ENCODE data around the gene NTHL1.

DNA sequence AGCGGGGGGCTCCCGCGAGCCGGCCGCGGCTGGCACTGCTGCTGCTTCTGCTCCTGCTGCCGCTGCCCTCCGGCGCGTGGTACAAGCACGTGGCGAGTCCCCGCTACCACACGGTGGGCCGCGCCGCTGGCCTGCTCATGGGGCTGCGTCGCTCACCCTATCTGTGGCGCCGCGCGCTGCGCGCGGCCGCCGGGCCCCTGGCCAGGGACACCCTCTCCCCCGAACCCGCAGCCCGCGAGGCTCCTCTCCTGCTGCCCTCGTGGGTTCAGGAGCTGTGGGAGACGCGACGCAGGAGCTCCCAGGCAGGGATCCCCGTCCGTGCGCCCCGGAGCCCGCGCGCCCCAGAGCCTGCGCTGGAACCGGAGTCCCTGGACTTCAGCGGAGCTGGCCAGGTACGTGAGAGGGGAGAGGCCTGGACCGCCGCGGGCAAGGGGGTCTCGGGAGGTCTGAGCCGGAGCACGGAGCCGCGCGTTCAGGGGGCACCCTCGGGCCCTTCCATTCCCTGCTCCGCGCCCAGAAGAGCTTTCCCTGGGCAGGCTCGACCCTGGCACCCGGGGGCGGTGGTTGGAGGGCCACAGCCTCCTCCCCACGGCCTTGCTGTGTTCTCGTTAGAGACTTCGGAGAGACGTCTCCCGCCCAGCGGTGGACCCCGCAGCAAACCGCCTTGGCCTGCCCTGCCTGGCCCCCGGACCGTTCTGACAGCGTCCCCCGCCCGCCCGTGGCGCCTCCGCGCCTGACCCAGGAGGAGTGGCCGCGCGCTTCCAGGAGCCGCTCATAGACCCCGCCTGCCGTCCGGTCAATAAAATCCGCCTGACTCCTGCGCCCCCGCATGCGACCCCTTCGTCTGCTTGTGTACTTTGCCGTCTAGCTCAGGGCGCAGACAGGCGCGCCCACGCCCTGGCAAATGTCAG, 27.5 kb downstream of the NTHL1 start:
- TF ChIP-seq MXD1 (CRISPR knock-in tag; IDR thresholded peaks at IDR 0.05; ENCODE audit: borderline replicate concordance, poor library complexity, severe bottlenecking): no peak
- no peak for TF ChIP-seq SRF (CRISPR knock-in tag; IDR thresholded peaks at IDR 0.05)
- TF ChIP-seq, protein P1, sequence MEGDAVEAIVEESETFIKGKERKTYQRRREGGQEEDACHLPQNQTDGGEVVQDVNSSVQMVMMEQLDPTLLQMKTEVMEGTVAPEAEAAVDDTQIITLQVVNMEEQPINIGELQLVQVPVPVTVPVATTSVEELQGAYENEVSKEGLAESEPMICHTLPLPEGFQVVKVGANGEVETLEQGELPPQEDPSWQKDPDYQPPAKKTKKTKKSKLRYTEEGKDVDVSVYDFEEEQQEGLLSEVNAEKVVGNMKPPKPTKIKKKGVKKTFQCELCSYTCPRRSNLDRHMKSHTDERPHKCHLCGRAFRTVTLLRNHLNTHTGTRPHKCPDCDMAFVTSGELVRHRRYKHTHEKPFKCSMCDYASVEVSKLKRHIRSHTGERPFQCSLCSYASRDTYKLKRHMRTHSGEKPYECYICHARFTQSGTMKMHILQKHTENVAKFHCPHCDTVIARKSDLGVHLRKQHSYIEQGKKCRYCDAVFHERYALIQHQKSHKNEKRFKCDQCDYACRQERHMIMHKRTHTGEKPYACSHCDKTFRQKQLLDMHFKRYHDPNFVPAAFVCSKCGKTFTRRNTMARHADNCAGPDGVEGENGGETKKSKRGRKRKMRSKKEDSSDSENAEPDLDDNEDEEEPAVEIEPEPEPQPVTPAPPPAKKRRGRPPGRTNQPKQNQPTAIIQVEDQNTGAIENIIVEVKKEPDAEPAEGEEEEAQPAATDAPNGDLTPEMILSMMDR (IDR thresholded peaks at IDR 0.05 in 2 of 3, conservative IDR thresholded peaks at IDR 0.05 in 1 of 3; ENCODE audit: insufficient read depth in 2 of 3, low read depth in 1 of 3, low read length in 3 of 3): 0 out of 6 replicates have a peak, but pooled peaks of 1 of the 3 experiments have one; percentile 12
- TF ChIP-seq ZNF589 (CRISPR knock-in tag; IDR thresholded peaks at IDR 0.05; ENCODE audit: low read depth): no peak
- TF ChIP-seq NR2C2 (CRISPR knock-in tag; IDR thresholded peaks at IDR 0.05): no peak
- TF ChIP-seq NR2C2 (tag; IDR thresholded peaks at IDR 0.05): no peak
- peak; percentile 62 for TF ChIP-seq EGR1 (conservative IDR thresholded peaks at IDR 0.05)
- no peak for TF ChIP-seq GABPA (tag; conservative IDR thresholded peaks at IDR 0.05; ENCODE audit: low read depth)
- no peak for TF ChIP-seq TBL1XR1 (IDR thresholded peaks at IDR 0.05; ENCODE audit: low read length in 2 of 2)
- no peak for TF ChIP-seq EP300 (IDR thresholded peaks at IDR 0.05; ENCODE audit: low read length)
- TF ChIP-seq FOXJ3 (CRISPR knock-in tag; IDR thresholded peaks at IDR 0.05): no peak
- TF ChIP-seq, protein P2, sequence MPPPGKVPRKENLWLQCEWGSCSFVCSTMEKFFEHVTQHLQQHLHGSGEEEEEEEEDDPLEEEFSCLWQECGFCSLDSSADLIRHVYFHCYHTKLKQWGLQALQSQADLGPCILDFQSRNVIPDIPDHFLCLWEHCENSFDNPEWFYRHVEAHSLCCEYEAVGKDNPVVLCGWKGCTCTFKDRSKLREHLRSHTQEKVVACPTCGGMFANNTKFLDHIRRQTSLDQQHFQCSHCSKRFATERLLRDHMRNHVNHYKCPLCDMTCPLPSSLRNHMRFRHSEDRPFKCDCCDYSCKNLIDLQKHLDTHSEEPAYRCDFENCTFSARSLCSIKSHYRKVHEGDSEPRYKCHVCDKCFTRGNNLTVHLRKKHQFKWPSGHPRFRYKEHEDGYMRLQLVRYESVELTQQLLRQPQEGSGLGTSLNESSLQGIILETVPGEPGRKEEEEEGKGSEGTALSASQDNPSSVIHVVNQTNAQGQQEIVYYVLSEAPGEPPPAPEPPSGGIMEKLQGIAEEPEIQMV (tag; conservative IDR thresholded peaks at IDR 0.05; ENCODE audit: low read depth): no peak

All from K562 (cell line).